HepG2 (cell line): ENCODE data around the gene BMP2K. TPM values are rescaled to one million over a fixed set of nuclear protein-coding genes. Genes with fewer than 3 reads are reported as not detected.

Experiments used
- ATF1 ChIP-seq: IDR thresholded peaks from 2 replicates; pipeline ENCODE4 v1.6.1; 2016; ENCODE audit warnings: mild to moderate bottlenecking, control low read depth
- CBX1 ChIP-seq: IDR thresholded peaks from one replicate; pipeline ENCODE4 v1.6.1; 2016; ENCODE audit warnings: antibody characterized with exemption, low read depth
- IKZF1 ChIP-seq: fragments of 450-650 bp; IDR thresholded peaks from 2 replicates; pipeline ENCODE4 v1.7.1; 2016
- MTF2 ChIP-seq: sonication (generic); formaldehyde crosslinking; IDR thresholded peaks from 2 replicates; pipeline ENCODE4 v1.5.0; 2020; ENCODE audit warnings: missing genetic modification reagents, borderline replicate concordance
- ONECUT2 ChIP-seq: sonication (generic); formaldehyde crosslinking; IDR thresholded peaks from 2 replicates; pipeline ENCODE4 v1.4.0; 2020; ENCODE audit warnings: missing genetic modification reagents
- ZFP36 ChIP-seq: fragments of 150-350 bp; IDR thresholded peaks from 2 replicates; pipeline ENCODE4 v1.6.1; 2018; ENCODE audit warnings: borderline replicate concordance, low read length, low read depth; ENCODE audit not compliant: partially characterized antibody
- ZFP36L2 ChIP-seq: sonication (generic); formaldehyde crosslinking; IDR thresholded peaks from 2 replicates; pipeline ENCODE4 v1.4.0; 2020; ENCODE audit warnings: missing genetic modification reagents
- ZFP90 ChIP-seq: sonication (generic); formaldehyde crosslinking; IDR thresholded peaks from 2 replicates; pipeline ENCODE4 v1.8.0; 2022; ENCODE audit warnings: missing genetic modification reagents, mild to moderate bottlenecking, inconsistent platforms, borderline replicate concordance
- ZKSCAN8 ChIP-seq: IDR thresholded peaks from 2 replicates; pipeline ENCODE4 v1.6.1; 2016; ENCODE audit warnings: borderline replicate concordance, missing genetic modification reagents, missing compliant biosample characterization
- ZNF672 ChIP-seq: sonication (generic); formaldehyde crosslinking; IDR thresholded peaks from 2 replicates; pipeline ENCODE4 v1.8.1; 2022; ENCODE audit warnings: missing genetic modification reagents
- ZNF780A ChIP-seq: sonication (generic); formaldehyde crosslinking; IDR thresholded peaks from 2 replicates; pipeline ENCODE4 v1.8.0; 2022; ENCODE audit warnings: mild to moderate bottlenecking, missing genetic modification reagents, moderate library complexity
- ZNF788 ChIP-seq: sonication (generic); formaldehyde crosslinking; IDR thresholded peaks from 2 replicates; pipeline ENCODE4 v1.5.0; 2020; ENCODE audit warnings: mild to moderate bottlenecking, missing genetic modification reagents, borderline replicate concordance
- ZSCAN22 ChIP-seq: sonication (generic); formaldehyde crosslinking; IDR thresholded peaks from 2 replicates; pipeline ENCODE4 v1.4.0; 2020; ENCODE audit warnings: mild to moderate bottlenecking, missing genetic modification reagents
- polyA plus RNA-seq, 8 experiments: library from polyadenylated mRNA; depleted of rRNA in 3 of 8; stranded (reverse) in 7 of 8; unstranded in 1 of 8; fragments of >200 nt; fragmentation: Illumina TruSeq in 4 of 8; extraction: Trizol in 4 of 8; gene quantifications; 2 replicates each; pipeline versions ENCODE4 v1.2.1 to v1.2.3, GENCODE V29; 2011 to 2016; ENCODE audit warnings: low read depth in 4 of 8, missing spikeins in 1 of 8, mixed read lengths in 1 of 8; ENCODE audit not compliant: insufficient read depth in 1 of 8
- total RNA-seq, 5 experiments: library from RNA; depleted of rRNA; stranded (reverse); fragments of >200 nt; fragmentation: Illumina TruSeq; extraction: Trizol; gene quantifications; 2 replicates each; pipeline ENCODE4 v1.2.3, GENCODE V29; 2016; ENCODE audit warnings: low read depth in 1 of 5
- TF ChIP-seq, protein P1 (sequence below): sonication (generic); formaldehyde crosslinking; IDR thresholded peaks from 2 replicates; pipeline ENCODE4 v1.5.0; 2020; ENCODE audit warnings: mild to moderate bottlenecking, missing genetic modification reagents, borderline replicate concordance
- TF ChIP-seq, protein P2 (sequence below): sonication (generic); formaldehyde crosslinking; IDR thresholded peaks from 2 replicates; pipeline ENCODE4 v1.4.0; 2020; ENCODE audit warnings: missing genetic modification reagents, borderline replicate concordance
- TF ChIP-seq, protein P3 (sequence below): conservative IDR thresholded peaks from 2 replicates; pipeline ENCODE4 v1.6.1; 2018; ENCODE audit warnings: missing genetic modification reagents
- TF ChIP-seq, protein P4 (sequence below): sonication (generic); formaldehyde crosslinking; IDR thresholded peaks from 2 replicates; pipeline ENCODE4 v1.4.0; 2020; ENCODE audit warnings: missing genetic modification reagents
- TF ChIP-seq, protein P5 (sequence below): sonication (generic); formaldehyde crosslinking; IDR thresholded peaks from 2 replicates; pipeline ENCODE4 v1.5.0; 2020; ENCODE audit warnings: mild to moderate bottlenecking, low read depth, missing genetic modification reagents, borderline replicate concordance

Gene BMP2K
- total and polyA plus RNA-seq, 2 of the 13 experiments (the other 11 are each of a cell fraction or from before 2014, with no cell fraction given), result 8.6 to 15.2 TPM

DNA sequence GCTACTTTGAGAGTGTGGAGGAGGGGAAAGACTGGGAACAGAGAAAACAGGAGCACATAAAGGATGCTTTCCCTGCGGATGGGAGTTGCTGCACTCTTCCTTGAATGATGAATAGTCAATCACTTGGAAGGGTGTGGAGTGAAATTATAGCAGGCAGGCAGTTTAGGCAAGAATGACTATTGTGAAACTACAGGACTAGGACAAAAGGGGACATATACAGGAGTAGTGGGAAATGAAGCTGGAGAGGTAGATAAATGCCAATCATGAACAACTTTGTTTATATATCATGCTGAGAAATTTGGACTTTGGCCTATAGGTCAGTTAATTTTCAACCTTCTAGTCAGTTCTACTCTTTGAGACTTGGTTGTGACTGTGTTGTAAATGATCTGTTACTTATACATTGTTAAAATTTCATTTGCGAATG lies 86.2 kb downstream of the BMP2K start (continued):
- TF ChIP-seq, protein P1, sequence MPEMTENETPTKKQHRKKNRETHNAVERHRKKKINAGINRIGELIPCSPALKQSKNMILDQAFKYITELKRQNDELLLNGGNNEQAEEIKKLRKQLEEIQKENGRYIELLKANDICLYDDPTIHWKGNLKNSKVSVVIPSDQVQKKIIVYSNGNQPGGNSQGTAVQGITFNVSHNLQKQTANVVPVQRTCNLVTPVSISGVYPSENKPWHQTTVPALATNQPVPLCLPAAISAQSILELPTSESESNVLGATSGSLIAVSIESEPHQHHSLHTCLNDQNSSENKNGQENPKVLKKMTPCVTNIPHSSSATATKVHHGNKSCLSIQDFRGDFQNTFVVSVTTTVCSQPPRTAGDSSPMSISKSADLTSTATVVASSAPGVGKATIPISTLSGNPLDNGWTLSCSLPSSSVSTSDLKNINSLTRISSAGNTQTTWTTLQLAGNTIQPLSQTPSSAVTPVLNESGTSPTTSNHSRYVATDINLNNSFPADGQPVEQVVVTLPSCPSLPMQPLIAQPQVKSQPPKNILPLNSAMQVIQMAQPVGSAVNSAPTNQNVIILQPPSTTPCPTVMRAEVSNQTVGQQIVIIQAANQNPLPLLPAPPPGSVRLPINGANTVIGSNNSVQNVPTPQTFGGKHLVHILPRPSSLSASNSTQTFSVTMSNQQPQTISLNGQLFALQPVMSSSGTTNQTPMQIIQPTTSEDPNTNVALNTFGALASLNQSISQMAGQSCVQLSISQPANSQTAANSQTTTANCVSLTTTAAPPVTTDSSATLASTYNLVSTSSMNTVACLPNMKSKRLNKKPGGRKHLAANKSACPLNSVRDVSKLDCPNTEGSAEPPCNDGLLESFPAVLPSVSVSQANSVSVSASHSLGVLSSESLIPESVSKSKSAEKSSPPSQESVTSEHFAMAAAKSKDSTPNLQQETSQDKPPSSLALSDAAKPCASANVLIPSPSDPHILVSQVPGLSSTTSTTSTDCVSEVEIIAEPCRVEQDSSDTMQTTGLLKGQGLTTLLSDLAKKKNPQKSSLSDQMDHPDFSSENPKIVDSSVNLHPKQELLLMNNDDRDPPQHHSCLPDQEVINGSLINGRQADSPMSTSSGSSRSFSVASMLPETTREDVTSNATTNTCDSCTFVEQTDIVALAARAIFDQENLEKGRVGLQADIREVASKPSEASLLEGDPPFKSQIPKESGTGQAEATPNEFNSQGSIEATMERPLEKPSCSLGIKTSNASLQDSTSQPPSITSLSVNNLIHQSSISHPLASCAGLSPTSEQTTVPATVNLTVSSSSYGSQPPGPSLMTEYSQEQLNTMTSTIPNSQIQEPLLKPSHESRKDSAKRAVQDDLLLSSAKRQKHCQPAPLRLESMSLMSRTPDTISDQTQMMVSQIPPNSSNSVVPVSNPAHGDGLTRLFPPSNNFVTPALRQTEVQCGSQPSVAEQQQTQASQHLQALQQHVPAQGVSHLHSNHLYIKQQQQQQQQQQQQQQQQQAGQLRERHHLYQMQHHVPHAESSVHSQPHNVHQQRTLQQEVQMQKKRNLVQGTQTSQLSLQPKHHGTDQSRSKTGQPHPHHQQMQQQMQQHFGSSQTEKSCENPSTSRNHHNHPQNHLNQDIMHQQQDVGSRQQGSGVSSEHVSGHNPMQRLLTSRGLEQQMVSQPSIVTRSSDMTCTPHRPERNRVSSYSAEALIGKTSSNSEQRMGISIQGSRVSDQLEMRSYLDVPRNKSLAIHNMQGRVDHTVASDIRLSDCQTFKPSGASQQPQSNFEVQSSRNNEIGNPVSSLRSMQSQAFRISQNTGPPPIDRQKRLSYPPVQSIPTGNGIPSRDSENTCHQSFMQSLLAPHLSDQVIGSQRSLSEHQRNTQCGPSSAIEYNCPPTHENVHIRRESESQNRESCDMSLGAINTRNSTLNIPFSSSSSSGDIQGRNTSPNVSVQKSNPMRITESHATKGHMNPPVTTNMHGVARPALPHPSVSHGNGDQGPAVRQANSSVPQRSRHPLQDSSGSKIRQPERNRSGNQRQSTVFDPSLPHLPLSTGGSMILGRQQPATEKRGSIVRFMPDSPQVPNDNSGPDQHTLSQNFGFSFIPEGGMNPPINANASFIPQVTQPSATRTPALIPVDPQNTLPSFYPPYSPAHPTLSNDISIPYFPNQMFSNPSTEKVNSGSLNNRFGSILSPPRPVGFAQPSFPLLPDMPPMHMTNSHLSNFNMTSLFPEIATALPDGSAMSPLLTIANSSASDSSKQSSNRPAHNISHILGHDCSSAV (CRISPR knock-in tag), result no peak
- TF ChIP-seq CBX1 (peak; percentile 74), ZFP90 (CRISPR knock-in tag) (0 out of 2 replicates have a peak, but pooled peaks have one; percentile 48), ZKSCAN8 (CRISPR knock-in tag) (peak; percentile 64; the same call in 1 of the 2 replicates), ZFP36 (peak; percentile 100), ONECUT2 (CRISPR knock-in tag) (no peak), IKZF1 (no peak), ATF1 (CRISPR knock-in tag) (no peak), ZSCAN22 (CRISPR knock-in tag) (no peak), ZNF788 (no peak), ZNF780A (CRISPR knock-in tag) (peak; percentile 100), ZFP36L2 (CRISPR knock-in tag) (no peak), MTF2 (CRISPR knock-in tag) (no peak), ZNF672 (CRISPR knock-in tag) (no peak)
- TF ChIP-seq, protein P2, sequence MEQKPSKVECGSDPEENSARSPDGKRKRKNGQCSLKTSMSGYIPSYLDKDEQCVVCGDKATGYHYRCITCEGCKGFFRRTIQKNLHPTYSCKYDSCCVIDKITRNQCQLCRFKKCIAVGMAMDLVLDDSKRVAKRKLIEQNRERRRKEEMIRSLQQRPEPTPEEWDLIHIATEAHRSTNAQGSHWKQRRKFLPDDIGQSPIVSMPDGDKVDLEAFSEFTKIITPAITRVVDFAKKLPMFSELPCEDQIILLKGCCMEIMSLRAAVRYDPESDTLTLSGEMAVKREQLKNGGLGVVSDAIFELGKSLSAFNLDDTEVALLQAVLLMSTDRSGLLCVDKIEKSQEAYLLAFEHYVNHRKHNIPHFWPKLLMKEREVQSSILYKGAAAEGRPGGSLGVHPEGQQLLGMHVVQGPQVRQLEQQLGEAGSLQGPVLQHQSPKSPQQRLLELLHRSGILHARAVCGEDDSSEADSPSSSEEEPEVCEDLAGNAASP, result peak; percentile 65; the same call in 1 of the 2 replicates
- TF ChIP-seq, protein P3, sequence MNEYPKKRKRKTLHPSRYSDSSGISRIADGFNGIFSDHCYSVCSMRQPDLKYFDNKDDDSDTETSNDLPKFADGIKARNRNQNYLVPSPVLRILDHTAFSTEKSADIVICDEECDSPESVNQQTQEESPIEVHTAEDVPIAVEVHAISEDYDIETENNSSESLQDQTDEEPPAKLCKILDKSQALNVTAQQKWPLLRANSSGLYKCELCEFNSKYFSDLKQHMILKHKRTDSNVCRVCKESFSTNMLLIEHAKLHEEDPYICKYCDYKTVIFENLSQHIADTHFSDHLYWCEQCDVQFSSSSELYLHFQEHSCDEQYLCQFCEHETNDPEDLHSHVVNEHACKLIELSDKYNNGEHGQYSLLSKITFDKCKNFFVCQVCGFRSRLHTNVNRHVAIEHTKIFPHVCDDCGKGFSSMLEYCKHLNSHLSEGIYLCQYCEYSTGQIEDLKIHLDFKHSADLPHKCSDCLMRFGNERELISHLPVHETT (CRISPR knock-in tag), result no peak
- TF ChIP-seq, protein P4, sequence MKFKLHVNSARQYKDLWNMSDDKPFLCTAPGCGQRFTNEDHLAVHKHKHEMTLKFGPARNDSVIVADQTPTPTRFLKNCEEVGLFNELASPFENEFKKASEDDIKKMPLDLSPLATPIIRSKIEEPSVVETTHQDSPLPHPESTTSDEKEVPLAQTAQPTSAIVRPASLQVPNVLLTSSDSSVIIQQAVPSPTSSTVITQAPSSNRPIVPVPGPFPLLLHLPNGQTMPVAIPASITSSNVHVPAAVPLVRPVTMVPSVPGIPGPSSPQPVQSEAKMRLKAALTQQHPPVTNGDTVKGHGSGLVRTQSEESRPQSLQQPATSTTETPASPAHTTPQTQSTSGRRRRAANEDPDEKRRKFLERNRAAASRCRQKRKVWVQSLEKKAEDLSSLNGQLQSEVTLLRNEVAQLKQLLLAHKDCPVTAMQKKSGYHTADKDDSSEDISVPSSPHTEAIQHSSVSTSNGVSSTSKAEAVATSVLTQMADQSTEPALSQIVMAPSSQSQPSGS (CRISPR knock-in tag), result 0 out of 2 replicates have a peak, but pooled peaks have one; percentile 23
- TF ChIP-seq, protein P5, sequence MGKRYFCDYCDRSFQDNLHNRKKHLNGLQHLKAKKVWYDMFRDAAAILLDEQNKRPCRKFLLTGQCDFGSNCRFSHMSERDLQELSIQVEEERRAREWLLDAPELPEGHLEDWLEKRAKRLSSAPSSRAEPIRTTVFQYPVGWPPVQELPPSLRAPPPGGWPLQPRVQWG, result no peak
